Epithelial cell of proximal tubule (primary cell): ENCODE data around the gene RIMKLB. TPM values are rescaled to one million over a fixed set of nuclear protein-coding genes. Genes with fewer than 3 reads are reported as not detected.

Experiments
- DNase-seq: peaks from one replicate; pipeline ENCODE4 v3.0.0-alpha.2; 2011; ENCODE audit warnings: low read depth
- H3K4me3 ChIP-seq: 2 replicates; pipeline ENCODE4 v1.5.1; 2011; ENCODE audit warnings: low read depth, mild to moderate bottlenecking, low read length
- CTCF ChIP-seq: conservative IDR thresholded peaks from 2 replicates; pipeline ENCODE4 v1.5.1; 2012; ENCODE audit warnings: low read depth, mild to moderate bottlenecking, low read length
- total RNA-seq: library from RNA; depleted of rRNA; stranded (reverse); fragments of >200 nt; gene quantifications from 2 replicates; pipeline ENCODE4 v1.2.3, GENCODE V29; 2015

The RIMKLB gene
- total RNA-seq, 1 donor from 2014 or later = 34.0 TPM

- H3K4me3 ChIP-seq = no peak within 1 kb of the TSS
- no peak for DNase-seq
- no peak for TF ChIP-seq CTCF
Measured at GRCh38 chr12:8822298-8822697, 124.5 kb downstream of the RIMKLB start, which contains the start of gene A2ML1. A2ML1 (plus strand) TSS chr12:8822621; CDS start chr12:8822652, 31 bp downstream.

- no peak for DNase-seq
Measured at GRCh38 chr12:8823565-8824300, 125.9 kb downstream of the RIMKLB start.

GRCh38 chr12:8827551-8828256, 129.9 kb downstream of the RIMKLB start:
- TF ChIP-seq CTCF = no peak
- H3K4me3 ChIP-seq = no peak overlapping the region
- no peak for DNase-seq

More at GRCh38 chr12:8823565-8824300, 125.9 kb downstream of the RIMKLB start:
- no peak overlapping the region for H3K4me3 ChIP-seq
- peak; percentile 57 for TF ChIP-seq CTCF

- no peak overlapping the region for H3K4me3 ChIP-seq
- no peak for DNase-seq
- no peak for TF ChIP-seq CTCF
Measured at GRCh38 chr12:8828257-8829124, 130.7 kb downstream of the RIMKLB start.

- no peak for DNase-seq
- TF ChIP-seq CTCF = no peak
- H3K4me3 ChIP-seq = no peak overlapping the region
Measured at GRCh38 chr12:8829125-8829518, 131.3 kb downstream of the RIMKLB start.

- DNase-seq = no peak
- TF ChIP-seq CTCF = no peak
- no peak overlapping the region for H3K4me3 ChIP-seq
Measured at GRCh38 chr12:8829621-8830020, 131.8 kb downstream of the RIMKLB start.
